Body of pancreas (tissue), 4 donors: Measurements from ENCODE around the gene KLC3.

Source experiments
- POLR2A ChIP-seq, 3 donors: fragments of 450-650 bp; IDR thresholded peaks; one replicate each; pipeline ENCODE4 v1.6.1; 2016; ENCODE audit warnings: antibody characterized with exemption in 3 of 3, mild to moderate bottlenecking in 2 of 3
- TF ChIP-seq, protein P1 (sequence below), 7 experiments: fragments of 450-650 bp in 4 of 7; fragments of 200-600 bp in 3 of 7; sonication (generic) in 3 of 7; IDR thresholded peaks; one replicate each; pipeline ENCODE4 v1.5.1; 2016 to 2019; ENCODE audit warnings: antibody characterized with exemption in 7 of 7

DNA sequence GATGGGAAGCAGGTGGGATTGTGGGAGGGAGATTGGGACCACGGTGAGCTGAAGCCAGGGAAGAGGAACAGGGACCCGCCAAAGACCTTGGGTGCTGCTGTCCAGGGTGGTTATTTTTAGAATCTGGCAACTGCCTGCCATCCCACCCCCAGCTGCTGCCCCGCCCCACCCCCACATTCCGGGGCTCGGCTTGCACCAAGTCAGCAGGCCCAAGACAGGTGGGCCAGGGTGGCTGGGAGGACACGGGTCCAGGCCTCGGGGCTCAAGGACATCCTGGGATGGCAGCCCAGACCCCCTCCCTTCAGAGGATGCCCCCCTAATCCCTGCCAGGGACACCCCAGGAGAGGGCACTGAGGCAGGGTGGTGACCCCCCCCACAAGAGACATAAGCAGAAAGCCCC, 18.7 kb upstream of the KLC3 start:
- TF ChIP-seq, protein P1, sequence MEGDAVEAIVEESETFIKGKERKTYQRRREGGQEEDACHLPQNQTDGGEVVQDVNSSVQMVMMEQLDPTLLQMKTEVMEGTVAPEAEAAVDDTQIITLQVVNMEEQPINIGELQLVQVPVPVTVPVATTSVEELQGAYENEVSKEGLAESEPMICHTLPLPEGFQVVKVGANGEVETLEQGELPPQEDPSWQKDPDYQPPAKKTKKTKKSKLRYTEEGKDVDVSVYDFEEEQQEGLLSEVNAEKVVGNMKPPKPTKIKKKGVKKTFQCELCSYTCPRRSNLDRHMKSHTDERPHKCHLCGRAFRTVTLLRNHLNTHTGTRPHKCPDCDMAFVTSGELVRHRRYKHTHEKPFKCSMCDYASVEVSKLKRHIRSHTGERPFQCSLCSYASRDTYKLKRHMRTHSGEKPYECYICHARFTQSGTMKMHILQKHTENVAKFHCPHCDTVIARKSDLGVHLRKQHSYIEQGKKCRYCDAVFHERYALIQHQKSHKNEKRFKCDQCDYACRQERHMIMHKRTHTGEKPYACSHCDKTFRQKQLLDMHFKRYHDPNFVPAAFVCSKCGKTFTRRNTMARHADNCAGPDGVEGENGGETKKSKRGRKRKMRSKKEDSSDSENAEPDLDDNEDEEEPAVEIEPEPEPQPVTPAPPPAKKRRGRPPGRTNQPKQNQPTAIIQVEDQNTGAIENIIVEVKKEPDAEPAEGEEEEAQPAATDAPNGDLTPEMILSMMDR (IDR thresholded peaks at IDR 0.05) = no peak
- TF ChIP-seq POLR2A (IDR thresholded peaks at IDR 0.05) = no peak
